H9 (cell line): Measurements from ENCODE around the gene PLEKHJ1. TPM values are rescaled to one million over a fixed set of nuclear protein-coding genes. Genes with fewer than 3 reads are reported as not detected.
A peak's percentile ranks its signal among the peaks of the same experiment; 100 is the strongest.

ENCODE experiments used
- DNase-seq: peaks from one replicate; pipeline ENCODE4 v3.0.0-alpha.2; 2017
- H2AFZ ChIP-seq: one replicate; pipeline ENCODE4 v1.6.1; 2013; ENCODE audit warnings: mild to moderate bottlenecking, low read length, control low read depth, moderate library complexity
- H2AK5ac ChIP-seq: 2 replicates; pipeline ENCODE4 v1.6.1; 2013; ENCODE audit warnings: low read length, control low read depth, mixed read lengths; ENCODE audit not compliant: insufficient read length
- H2BK120ac ChIP-seq: one replicate; pipeline ENCODE4 v1.6.1; 2013; ENCODE audit warnings: low read depth, mild to moderate bottlenecking, low read length, control low read depth, inconsistent platforms; ENCODE audit not compliant: poor library complexity, severe bottlenecking
- H2BK12ac ChIP-seq: 2 replicates; pipeline ENCODE4 v1.6.1; 2013; ENCODE audit warnings: low read length, control low read depth, mixed read lengths, low read depth; ENCODE audit not compliant: insufficient read length
- H2BK15ac ChIP-seq: 2 replicates; pipeline ENCODE4 v1.6.1; 2013; ENCODE audit warnings: low read depth, low read length, control low read depth
- H2BK20ac ChIP-seq: one replicate; pipeline ENCODE4 v1.6.1; 2013; ENCODE audit warnings: low read depth, mild to moderate bottlenecking, low read length, control low read depth, inconsistent platforms; ENCODE audit not compliant: poor library complexity, severe bottlenecking
- H2BK5ac ChIP-seq: 2 replicates; pipeline ENCODE4 v1.6.1; 2013; ENCODE audit warnings: low read length, control low read depth, mixed read lengths; ENCODE audit not compliant: insufficient read length
- H3K14ac ChIP-seq: 2 replicates; pipeline ENCODE4 v1.6.1; 2013; ENCODE audit warnings: low read length, control low read depth; ENCODE audit not compliant: insufficient read depth
- H3K18ac ChIP-seq: 2 replicates; pipeline ENCODE4 v1.6.1; 2013; ENCODE audit warnings: low read depth, mild to moderate bottlenecking, mixed read lengths, low read length, control low read depth; ENCODE audit not compliant: insufficient read length
- H3K23ac ChIP-seq: 2 replicates; pipeline ENCODE4 v1.6.1; 2013; ENCODE audit warnings: low read length, control low read depth, mixed read lengths, low read depth; ENCODE audit not compliant: insufficient read length
- H3K23me2 ChIP-seq: 2 replicates; pipeline ENCODE4 v1.6.1; 2013; ENCODE audit warnings: low read depth, mild to moderate bottlenecking, mixed read lengths, low read length, control low read depth; ENCODE audit not compliant: insufficient read length, poor library complexity, severe bottlenecking
- H3K27ac ChIP-seq: 2 replicates; pipeline ENCODE4 v1.5.1; 2013; ENCODE audit warnings: low read length, control low read depth, mixed read lengths, low read depth; ENCODE audit not compliant: insufficient read length
- H3K27me3 ChIP-seq: 2 replicates; pipeline ENCODE4 v1.6.1; 2013; ENCODE audit warnings: low read length, control low read depth, inconsistent platforms; ENCODE audit not compliant: insufficient read depth
- H3K4ac ChIP-seq: 2 replicates; pipeline ENCODE4 v1.6.1; 2013; ENCODE audit warnings: low read depth, mild to moderate bottlenecking, control low read depth, inconsistent platforms, low read length, moderate library complexity
- H3K4me1 ChIP-seq: 2 replicates; pipeline ENCODE4 v1.6.1; 2013; ENCODE audit warnings: low read length, control low read depth, inconsistent platforms; ENCODE audit not compliant: insufficient read depth
- H3K4me2 ChIP-seq: 2 replicates; pipeline ENCODE4 v1.6.1; 2013; ENCODE audit warnings: low read length, control low read depth, mixed read lengths; ENCODE audit not compliant: insufficient read length, insufficient read depth
- H3K56ac ChIP-seq: 2 replicates; pipeline ENCODE4 v1.6.1; 2013; ENCODE audit warnings: low read depth, mild to moderate bottlenecking, mixed read lengths, low read length, control low read depth; ENCODE audit not compliant: insufficient read length
- H3K79me1 ChIP-seq: 2 replicates; pipeline ENCODE4 v1.6.1; 2013; ENCODE audit warnings: low read depth, mild to moderate bottlenecking, moderate library complexity, low read length, control low read depth, inconsistent platforms; ENCODE audit not compliant: insufficient read depth, poor library complexity, severe bottlenecking
- H3K79me2 ChIP-seq: 2 replicates; pipeline ENCODE4 v1.6.1; 2013; ENCODE audit warnings: low read length, control low read depth, inconsistent platforms; ENCODE audit not compliant: insufficient read depth
- H3K9ac ChIP-seq: 2 replicates; pipeline ENCODE4 v1.6.1; 2013; ENCODE audit warnings: low read length, control low read depth, mixed read lengths; ENCODE audit not compliant: insufficient read length; ENCODE audit errors: extremely low read depth
- H3K9me3 ChIP-seq: one replicate; pipeline ENCODE4 v1.6.1; 2013; ENCODE audit warnings: low read depth, low read length, inconsistent platforms; ENCODE audit not compliant: control insufficient read depth
- H3T11ph ChIP-seq: one replicate; pipeline ENCODE4 v1.6.1; 2013; ENCODE audit warnings: mild to moderate bottlenecking, low read length, control low read depth, inconsistent platforms
- H4K20me1 ChIP-seq: one replicate; pipeline ENCODE4 v1.6.1; 2013; ENCODE audit not compliant: control insufficient read depth, insufficient read length, insufficient read depth
- H4K5ac ChIP-seq: 2 replicates; pipeline ENCODE4 v1.6.1; 2013; ENCODE audit warnings: low read depth, mild to moderate bottlenecking, mixed read lengths, low read length, control low read depth; ENCODE audit not compliant: insufficient read length
- H4K8ac ChIP-seq: replicated peaks from 2 replicates; pipeline ENCODE4 v1.6.1; 2013; ENCODE audit warnings: low read length, control low read depth, mixed read lengths, low read depth; ENCODE audit not compliant: insufficient read length
- H4K91ac ChIP-seq: 2 replicates; pipeline ENCODE4 v1.6.1; 2013; ENCODE audit warnings: low read depth, mild to moderate bottlenecking, moderate library complexity, mixed read lengths, low read length, control low read depth; ENCODE audit not compliant: insufficient read length
- H3K27ac Mint-ChIP-seq, 3 experiments: 2 replicates in 2 of 3; 3 replicates in 1 of 3; pipeline ENCODE4 v1.8.0; 2020 to 2021; ENCODE audit warnings: mixed read lengths in 3 of 3, mild to moderate bottlenecking in 1 of 3, moderate library complexity in 1 of 3
- H3K27me3 Mint-ChIP-seq: 2 replicates; pipeline ENCODE4 v1.8.0; 2021; ENCODE audit warnings: low read depth, mild to moderate bottlenecking, moderate library complexity, mixed read lengths
- H3K36me3 Mint-ChIP-seq, 3 experiments: 2 replicates in 2 of 3; 3 replicates in 1 of 3; pipeline ENCODE4 v1.8.0; 2020 to 2021; ENCODE audit warnings: low read depth in 3 of 3, mixed read lengths in 3 of 3; ENCODE audit not compliant: insufficient read depth in 1 of 3
- H3K4me1 Mint-ChIP-seq, 2 experiments: 2 replicates each; pipeline ENCODE4 v1.8.0; 2020; ENCODE audit warnings: mixed read lengths in 2 of 2
- H3K4me3 Mint-ChIP-seq, 2 experiments: 2 replicates in 1 of 2; 3 replicates in 1 of 2; pipeline ENCODE4 v1.8.0; 2020 to 2021; ENCODE audit warnings: mild to moderate bottlenecking in 2 of 2, mixed read lengths in 2 of 2, moderate library complexity in 1 of 2
- H3K9me3 Mint-ChIP-seq, 2 experiments: 2 replicates in 1 of 2; 3 replicates in 1 of 2; pipeline ENCODE4 v1.8.0; 2020; ENCODE audit warnings: mild to moderate bottlenecking in 2 of 2, mixed read lengths in 2 of 2, moderate library complexity in 1 of 2
- WGBS: extraction: QIAGEN DNeasy Blood & Tissue Kit; methylation state at CpG from one replicate; pipeline ENCODE4 v1.1.7; 2013; ENCODE audit warnings: missing lambda C conversion rate, low lambda C conversion rate, mixed read lengths; ENCODE audit not compliant: insufficient read length; ENCODE audit errors: extremely low coverage; 5-methylcytosine and 5-hydroxymethylcytosine counted together
- total RNA-seq: library from RNA; stranded (reverse); gene quantifications from 2 replicates; pipeline ENCODE4 v1.2.1, GENCODE V29; 2021
- TF ChIP-seq, protein P1 (sequence below): fragments of 200-600 bp; sonication (generic); conservative IDR thresholded peaks from 3 replicates; pipeline ENCODE4 v1.8.0; 2021; ENCODE audit warnings: antibody characterized with exemption, mild to moderate bottlenecking

Gene PLEKHJ1
- total RNA-seq, 1 experiment from 2014 or later: 139 TPM

DNA sequence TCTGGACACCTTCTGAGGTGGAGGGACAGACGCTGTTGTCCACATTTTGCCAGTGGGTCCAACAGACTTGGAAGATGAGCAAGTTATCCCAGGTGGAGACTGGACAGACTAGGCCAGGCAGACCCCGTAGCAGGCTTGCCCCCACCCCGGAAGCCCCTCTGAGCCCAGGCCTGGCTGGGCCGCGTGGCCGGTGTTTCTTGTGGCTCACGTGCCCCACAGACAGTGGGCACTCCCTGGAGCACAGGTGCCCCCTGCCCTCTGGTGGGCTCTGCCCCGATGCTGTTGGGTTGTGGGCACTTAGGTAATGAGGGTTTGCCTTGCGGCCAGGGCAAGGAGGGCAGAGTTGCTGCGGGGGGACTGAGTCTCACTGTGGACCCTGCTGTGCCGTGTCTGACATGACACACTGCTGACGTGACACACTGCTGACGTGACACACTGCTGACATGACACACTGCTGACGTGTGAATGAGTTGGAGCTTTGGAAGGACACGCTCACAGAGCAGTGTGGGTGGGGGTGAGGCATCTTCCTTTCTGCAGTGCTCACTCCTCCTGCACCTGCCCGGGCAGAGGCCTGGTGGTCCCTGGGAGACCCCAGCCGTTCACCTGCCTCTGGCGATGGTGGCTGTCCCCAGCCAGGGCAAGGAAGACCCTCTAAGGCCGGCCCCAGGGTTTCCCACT is 47.3 kb downstream of the PLEKHJ1 start:
- no peak overlapping the region for H3K4me2 ChIP-seq

More for the DNA sequence above, 47.3 kb downstream of the PLEKHJ1 start:
- Histone ChIP-seq H3K4me1 (no peaks in the 10 kb centered on the region), H3K23me2 (no peaks in the 10 kb centered on the region), H3K27ac (no peak overlapping the region), H2BK20ac (no peak overlapping the region), H3K18ac (no peak overlapping the region), H3K56ac (no peak overlapping the region), H4K91ac (no peak overlapping the region), H3K27me3 (no peaks in the 10 kb centered on the region), H2BK120ac (no peak overlapping the region), H3K9me3 (no peaks in the 10 kb centered on the region), H4K5ac (no peak overlapping the region), H4K8ac (no peak overlapping the region), H2AFZ (no peak overlapping the region), H2BK12ac (no peak overlapping the region), H3K79me1 (peaks cover 3% of the 10 kb centered on the region), H2BK15ac (no peak overlapping the region), H3K23ac (no peak overlapping the region), H3T11ph (no peak overlapping the region), H3K9ac (no peak overlapping the region), H2AK5ac (no peak overlapping the region), H2BK5ac (no peak overlapping the region), H3K14ac (no peak overlapping the region), H3K79me2 (no peaks in the 10 kb centered on the region; the same call in 1 of the 2 replicates), H4K20me1 (no peaks in the 10 kb centered on the region), H3K4ac (no peak overlapping the region)
- no CpG with 5 or more reads among the region's 19 CpGs for WGBS
- Mint-ChIP-seq H3K4me1 (0 out of 4 replicates have a peak, but pooled peaks cover 0 to 2% of the 10 kb centered on the region in 2 experiments), H3K9me3 (no peaks in the 10 kb centered on the region), H3K36me3 (peaks cover 28 to 64% (median 63%) of the 10 kb centered on the region in 3 experiments; a peak in 6 of 7 replicates), H3K4me3 (no peak overlapping the region), H3K27ac (0 out of 7 replicates have a peak overlapping the region, but pooled peaks of 1 of the 3 experiments have one; percentile 81), H3K27me3 (no peaks in the 10 kb centered on the region)
- TF ChIP-seq, protein P1, sequence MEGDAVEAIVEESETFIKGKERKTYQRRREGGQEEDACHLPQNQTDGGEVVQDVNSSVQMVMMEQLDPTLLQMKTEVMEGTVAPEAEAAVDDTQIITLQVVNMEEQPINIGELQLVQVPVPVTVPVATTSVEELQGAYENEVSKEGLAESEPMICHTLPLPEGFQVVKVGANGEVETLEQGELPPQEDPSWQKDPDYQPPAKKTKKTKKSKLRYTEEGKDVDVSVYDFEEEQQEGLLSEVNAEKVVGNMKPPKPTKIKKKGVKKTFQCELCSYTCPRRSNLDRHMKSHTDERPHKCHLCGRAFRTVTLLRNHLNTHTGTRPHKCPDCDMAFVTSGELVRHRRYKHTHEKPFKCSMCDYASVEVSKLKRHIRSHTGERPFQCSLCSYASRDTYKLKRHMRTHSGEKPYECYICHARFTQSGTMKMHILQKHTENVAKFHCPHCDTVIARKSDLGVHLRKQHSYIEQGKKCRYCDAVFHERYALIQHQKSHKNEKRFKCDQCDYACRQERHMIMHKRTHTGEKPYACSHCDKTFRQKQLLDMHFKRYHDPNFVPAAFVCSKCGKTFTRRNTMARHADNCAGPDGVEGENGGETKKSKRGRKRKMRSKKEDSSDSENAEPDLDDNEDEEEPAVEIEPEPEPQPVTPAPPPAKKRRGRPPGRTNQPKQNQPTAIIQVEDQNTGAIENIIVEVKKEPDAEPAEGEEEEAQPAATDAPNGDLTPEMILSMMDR: no peak
- DNase-seq: no peak
